HepG2 (cell line): ENCODE data around the gene C20orf144. TPM values are rescaled to one million over a fixed set of nuclear protein-coding genes. Genes with fewer than 3 reads are reported as not detected.

ENCODE experiments used
- AGO1 ChIP-seq: fragments of 200-400 bp; formaldehyde crosslinking; IDR thresholded peaks from 2 replicates; pipeline ENCODE4 v1.6.1; 2017; ENCODE audit warnings: mild to moderate bottlenecking, low read depth, low read length, moderate library complexity; ENCODE audit not compliant: poor library complexity, severe bottlenecking
- ARID3A ChIP-seq: IDR thresholded peaks from 2 replicates; pipeline ENCODE4 v1.6.1; 2012; ENCODE audit warnings: low read depth, low read length, improper control_type of control experiment
- ARID5B ChIP-seq: IDR thresholded peaks from 2 replicates; pipeline ENCODE4 v1.4.0; 2020; ENCODE audit warnings: mild to moderate bottlenecking, missing genetic modification reagents
- HOXA3 ChIP-seq: sonication (generic); formaldehyde crosslinking; IDR thresholded peaks from 2 replicates; pipeline ENCODE4 v1.5.0; 2020; ENCODE audit warnings: missing genetic modification reagents
- HOXA5 ChIP-seq: sonication (generic); formaldehyde crosslinking; IDR thresholded peaks from 2 replicates; pipeline ENCODE4 v1.4.0; 2020; ENCODE audit warnings: missing genetic modification reagents
- KAT2B ChIP-seq: fragments of 150-350 bp; IDR thresholded peaks from 2 replicates; pipeline ENCODE4 v1.6.1; 2014; ENCODE audit warnings: low read depth, low read length, borderline replicate concordance
- NCOA5 ChIP-seq: sonication (generic); formaldehyde crosslinking; IDR thresholded peaks from 2 replicates; pipeline ENCODE4 v1.4.0; 2020; ENCODE audit warnings: missing genetic modification reagents
- SOX6 ChIP-seq, 2 experiments: fragments of 450-650 bp in 1 of 2; sonication (generic) in 1 of 2; formaldehyde crosslinking in 1 of 2; IDR thresholded peaks; 2 replicates each; pipeline versions ENCODE4 v1.4.0 to v1.6.1; 2017 to 2020; ENCODE audit warnings: antibody characterized with exemption in 1 of 2, mild to moderate bottlenecking in 1 of 2, missing genetic modification reagents in 1 of 2
- STAT6 ChIP-seq: sonication (generic); formaldehyde crosslinking; IDR thresholded peaks from 2 replicates; pipeline ENCODE4 v1.4.0; 2020; ENCODE audit warnings: missing genetic modification reagents, mild to moderate bottlenecking, borderline replicate concordance
- ZNF484 ChIP-seq: sonication (generic); formaldehyde crosslinking; IDR thresholded peaks from 2 replicates; pipeline ENCODE4 v1.5.1; 2020; ENCODE audit warnings: mild to moderate bottlenecking, low read depth, missing genetic modification reagents, borderline replicate concordance
- ZNF704 ChIP-seq: sonication (generic); formaldehyde crosslinking; IDR thresholded peaks from 2 replicates; pipeline ENCODE4 v1.8.1; 2023; ENCODE audit warnings: mild to moderate bottlenecking, inconsistent platforms, moderate library complexity, missing genetic modification reagents, borderline replicate concordance
- polyA plus RNA-seq, 8 experiments: library from polyadenylated mRNA; depleted of rRNA in 3 of 8; stranded (reverse) in 7 of 8; unstranded in 1 of 8; fragments of >200 nt; fragmentation: Illumina TruSeq in 4 of 8; extraction: Trizol in 4 of 8; gene quantifications; 2 replicates each; pipeline versions ENCODE4 v1.2.1 to v1.2.3, GENCODE V29; 2011 to 2016; ENCODE audit warnings: low read depth in 4 of 8, missing spikeins in 1 of 8, mixed read lengths in 1 of 8; ENCODE audit not compliant: insufficient read depth in 1 of 8
- total RNA-seq, 5 experiments: library from RNA; depleted of rRNA; stranded (reverse); fragments of >200 nt; fragmentation: Illumina TruSeq; extraction: Trizol; gene quantifications; 2 replicates each; pipeline ENCODE4 v1.2.3, GENCODE V29; 2016; ENCODE audit warnings: low read depth in 1 of 5
- TF ChIP-seq, protein P1 (sequence below): sonication (generic); formaldehyde crosslinking; conservative IDR thresholded peaks from 2 replicates; pipeline ENCODE4 v1.4.0; 2020; ENCODE audit warnings: missing genetic modification reagents
- TF ChIP-seq, protein P2 (sequence below): sonication (generic); formaldehyde crosslinking; IDR thresholded peaks from 2 replicates; pipeline ENCODE4 v1.5.0; 2020; ENCODE audit warnings: missing genetic modification reagents, mild to moderate bottlenecking, borderline replicate concordance

Gene C20orf144
- total and polyA plus RNA-seq, 2 of the 13 experiments (the other 11 are each of a cell fraction or from before 2014, with no cell fraction given) = 0.09 to 0.16 TPM

DNA sequence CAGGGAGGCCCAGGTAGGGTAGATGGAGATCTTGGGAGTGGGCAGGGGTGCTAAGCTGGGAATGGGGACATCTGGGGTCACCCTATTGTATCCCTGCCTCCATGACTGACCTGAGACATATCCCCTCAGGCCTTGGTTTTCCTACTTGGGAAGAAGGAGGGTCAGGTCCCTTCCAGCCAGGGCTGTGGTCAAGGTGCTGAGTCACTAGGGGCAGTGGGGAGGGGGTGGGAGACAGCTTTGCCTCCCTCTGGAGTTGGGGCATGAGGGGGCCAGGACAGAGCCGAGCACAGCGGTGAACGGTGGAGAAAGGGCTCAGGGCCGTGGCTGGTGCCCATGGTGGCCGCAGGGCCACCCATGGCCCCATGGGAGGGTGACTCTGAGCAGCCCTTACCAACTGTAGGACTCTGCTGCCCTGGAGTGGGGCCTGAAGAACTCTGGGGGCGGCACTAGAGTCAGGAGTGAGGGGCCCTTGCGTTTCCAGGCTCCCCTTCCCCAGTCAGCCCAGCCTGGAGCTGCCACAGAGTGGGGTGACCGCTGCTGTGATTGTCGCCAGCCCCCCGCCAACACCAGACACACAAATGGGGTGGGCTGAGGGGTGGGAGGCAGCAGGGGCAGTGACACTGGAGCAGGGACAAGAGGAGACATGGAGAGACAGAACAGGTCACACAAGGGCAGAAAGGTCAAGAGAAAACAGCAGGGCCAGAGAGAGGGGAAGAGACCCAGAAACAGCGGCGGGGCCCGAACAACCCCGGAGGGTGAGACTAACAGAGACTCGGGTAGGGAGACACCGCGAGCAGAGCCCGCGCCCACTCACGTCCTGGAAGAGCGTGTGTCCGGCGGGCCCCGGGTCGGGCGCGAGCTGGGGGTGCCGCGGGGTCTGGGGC, 11.5 kb downstream of the C20orf144 start (continued):
- TF ChIP-seq STAT6 (CRISPR knock-in tag) = no peak
- TF ChIP-seq, protein P1, sequence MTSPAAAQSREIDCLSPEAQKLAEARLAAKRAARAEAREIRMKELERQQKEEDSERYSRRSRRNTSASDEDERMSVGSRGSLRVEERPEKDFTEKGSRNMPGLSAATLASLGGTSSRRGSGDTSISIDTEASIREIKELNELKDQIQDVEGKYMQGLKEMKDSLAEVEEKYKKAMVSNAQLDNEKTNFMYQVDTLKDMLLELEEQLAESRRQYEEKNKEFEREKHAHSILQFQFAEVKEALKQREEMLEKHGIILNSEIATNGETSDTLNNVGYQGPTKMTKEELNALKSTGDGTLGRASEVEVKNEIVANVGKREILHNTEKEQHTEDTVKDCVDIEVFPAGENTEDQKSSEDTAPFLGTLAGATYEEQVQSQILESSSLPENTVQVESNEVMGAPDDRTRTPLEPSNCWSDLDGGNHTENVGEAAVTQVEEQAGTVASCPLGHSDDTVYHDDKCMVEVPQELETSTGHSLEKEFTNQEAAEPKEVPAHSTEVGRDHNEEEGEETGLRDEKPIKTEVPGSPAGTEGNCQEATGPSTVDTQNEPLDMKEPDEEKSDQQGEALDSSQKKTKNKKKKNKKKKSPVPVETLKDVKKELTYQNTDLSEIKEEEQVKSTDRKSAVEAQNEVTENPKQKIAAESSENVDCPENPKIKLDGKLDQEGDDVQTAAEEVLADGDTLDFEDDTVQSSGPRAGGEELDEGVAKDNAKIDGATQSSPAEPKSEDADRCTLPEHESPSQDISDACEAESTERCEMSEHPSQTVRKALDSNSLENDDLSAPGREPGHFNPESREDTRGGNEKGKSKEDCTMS = no peak
- TF ChIP-seq SOX6 (IDR thresholded peaks at IDR 0.05) = no peak
- peak; percentile 37; the same call in 1 of the 2 replicates for TF ChIP-seq SOX6 (CRISPR knock-in tag; IDR thresholded peaks at IDR 0.05)
- TF ChIP-seq ZNF704 = peak; percentile 43; the same call in 1 of the 2 replicates
- TF ChIP-seq ARID3A = no peak
- TF ChIP-seq HOXA3 = no peak; the same call in 1 of the 2 replicates
- TF ChIP-seq ZNF484 (CRISPR knock-in tag) = no peak
- no peak for TF ChIP-seq ARID5B (CRISPR knock-in tag)
- TF ChIP-seq AGO1 = peak; percentile 16
- no peak for TF ChIP-seq NCOA5
- TF ChIP-seq KAT2B = no peak
- TF ChIP-seq HOXA5 = no peak
- TF ChIP-seq, protein P2, sequence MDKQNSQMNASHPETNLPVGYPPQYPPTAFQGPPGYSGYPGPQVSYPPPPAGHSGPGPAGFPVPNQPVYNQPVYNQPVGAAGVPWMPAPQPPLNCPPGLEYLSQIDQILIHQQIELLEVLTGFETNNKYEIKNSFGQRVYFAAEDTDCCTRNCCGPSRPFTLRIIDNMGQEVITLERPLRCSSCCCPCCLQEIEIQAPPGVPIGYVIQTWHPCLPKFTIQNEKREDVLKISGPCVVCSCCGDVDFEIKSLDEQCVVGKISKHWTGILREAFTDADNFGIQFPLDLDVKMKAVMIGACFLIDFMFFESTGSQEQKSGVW (CRISPR knock-in tag) = no peak
